Small intestine (tissue), 7 donors: ENCODE results near the gene HYAL1. TPM values are rescaled to one million over a fixed set of nuclear protein-coding genes. Genes with fewer than 3 reads are reported as not detected.

ENCODE experiments used
- DNase-seq, 2 donors: peaks; one replicate each; pipeline versions ENCODE4 v3.0.0 to v3.0.0-alpha.2; 2013
- FAIRE-seq: peaks from 2 replicates; lab custom pipeline; 2012; peaks lifted over from hg19 to GRCh38; lab: Jason Lieb, UNC
- H3K27ac ChIP-seq, 3 donors: one replicate each; pipeline ENCODE4 v1.5.1; 2013; ENCODE audit warnings: low read length in 2 of 3, mild to moderate bottlenecking in 2 of 3, control low read depth in 1 of 3, inconsistent platforms in 1 of 3, low read depth in 1 of 3, moderate library complexity in 1 of 3
- H3K27me3 ChIP-seq, 3 donors: one replicate each; pipeline ENCODE4 v1.6.1; 2013; ENCODE audit warnings: low read length in 3 of 3, inconsistent platforms in 1 of 3; ENCODE audit not compliant: control insufficient read depth in 3 of 3, insufficient read depth in 3 of 3
- H3K36me3 ChIP-seq, 3 donors: one replicate each; pipeline ENCODE4 v1.6.1; 2013; ENCODE audit warnings: low read length in 3 of 3, inconsistent platforms in 1 of 3, low read depth in 1 of 3, mild to moderate bottlenecking in 1 of 3, moderate library complexity in 1 of 3; ENCODE audit not compliant: control insufficient read depth in 3 of 3, insufficient read depth in 2 of 3
- H3K4me1 ChIP-seq, 3 donors: one replicate each; pipeline ENCODE4 v1.6.1; 2013; ENCODE audit warnings: low read length in 2 of 3, inconsistent platforms in 1 of 3, low read depth in 1 of 3, mild to moderate bottlenecking in 1 of 3, moderate library complexity in 1 of 3; ENCODE audit not compliant: control insufficient read depth in 3 of 3, insufficient read depth in 2 of 3
- H3K4me3 ChIP-seq, 3 donors: one replicate each; pipeline ENCODE4 v1.5.1; 2013; ENCODE audit warnings: low read length in 3 of 3, control low read depth in 1 of 3, inconsistent platforms in 1 of 3, low read depth in 1 of 3, mild to moderate bottlenecking in 1 of 3, moderate library complexity in 1 of 3
- H3K9me3 ChIP-seq, 2 donors: one replicate each; pipeline ENCODE4 v1.6.1; 2013; ENCODE audit warnings: low read depth in 1 of 2, low read length in 1 of 2; ENCODE audit not compliant: control insufficient read depth in 2 of 2, insufficient read depth in 1 of 2
- WGBS, 3 donors: extraction: QIAGEN DNeasy Blood & Tissue Kit; methylation state at CpG; one replicate each; pipeline ENCODE4 v1.1.7; 2013; 5-methylcytosine and 5-hydroxymethylcytosine counted together
- polyA plus RNA-seq, 4 donors: library from polyadenylated mRNA; stranded (reverse) in 3 of 4; unstranded in 1 of 4; fragments of 200-250 nt in 3 of 4; fragments of 120-200 nt in 1 of 4; gene quantifications; one replicate each; pipeline versions ENCODE4 v1.2.1 to v1.2.3, GENCODE V29; 2013
- donor health status: healthy with polysubstance abuse.
- donor health status: control.
- donor health status: control.
- donor health status: Bipolar disorder and iron deficiency.
- donor health status: healthy.

Gene HYAL1
- polyA plus RNA-seq, 4 donors, result 1.1 to 11.1 (median 3.7) TPM

DNA sequence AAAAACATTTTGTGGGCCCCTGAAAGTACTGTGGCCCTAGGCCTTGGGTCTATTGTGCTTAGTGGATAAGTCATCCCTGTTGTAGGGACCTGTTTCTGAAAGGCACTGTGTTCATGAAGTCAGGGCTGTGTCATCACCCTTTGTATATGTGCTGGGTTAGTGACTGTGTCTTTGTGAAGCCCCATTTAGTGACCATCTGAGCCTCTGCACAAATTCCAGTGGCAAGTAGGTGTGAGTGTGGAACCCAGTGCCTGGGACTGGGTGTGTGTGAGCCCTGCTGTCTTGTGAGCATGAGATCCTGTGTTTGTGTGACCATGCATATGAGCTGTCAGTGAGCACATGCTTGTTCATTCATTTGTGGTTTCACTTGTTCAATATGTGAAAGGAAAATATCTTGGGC, 1.2 kb upstream of the HYAL1 start:
- peaks cover 0 to 2% (median 0%) of the 10 kb centered on the region in 3 donors for H3K36me3 ChIP-seq
- no peak overlapping the region for H3K4me3 ChIP-seq
- no peaks in the 10 kb centered on the region for H3K27me3 ChIP-seq
- DNase-seq, result no peak
- H3K27ac ChIP-seq, result no peak overlapping the region
- peaks cover 0 to 20% of the 10 kb centered on the region in 2 donors for H3K9me3 ChIP-seq
- H3K4me1 ChIP-seq, result peaks cover 4 to 34% (median 7%) of the 10 kb centered on the region in 3 donors
- no peak for FAIRE-seq

GRCh38 chr3:50302095-50303012, 1.0 kb downstream of the HYAL1 start:
- H3K27ac ChIP-seq, result peak overlapping the region in 2 of 3 donors; percentile 37 to 67
- WGBS, 3 donors, result 87 to 91% (median 88%) methylated on average over 29 to 32 of the region's 32 CpGs
- H3K4me1 ChIP-seq, result peaks cover 7 to 47% (median 9%) of the 10 kb centered on the region in 3 donors
- FAIRE-seq (no peak), DNase-seq (no peak)
- H3K36me3 ChIP-seq, result peaks cover 0 to 6% (median 0%) of the 10 kb centered on the region in 3 donors
- H3K27me3 ChIP-seq, result no peaks in the 10 kb centered on the region
- H3K4me3 ChIP-seq, result no peak overlapping the region
- H3K9me3 ChIP-seq, result no peaks in the 10 kb centered on the region

- Histone ChIP-seq H3K4me3 (peak overlapping the region in 1 of 3 donors; percentile 47), H3K4me1 (peaks cover 7 to 47% (median 9%) of the 10 kb centered on the region in 3 donors)
- DNase-seq, result no peak
Observed at GRCh38 chr3:50300681-50301254, 2.6 kb downstream of the HYAL1 start.

GRCh38 chr3:50299929-50300680, 3.3 kb downstream of the HYAL1 start:
- WGBS, 3 donors, result 49 to 55% (median 50%) methylated on average over 12 of the region's 12 CpGs
- DNase-seq, result peak; percentile 39 to 58
- Histone ChIP-seq H3K4me3 (peak overlapping the region in 2 of 3 donors; percentile 47), H3K27ac (peak overlapping the region; percentile 82 to 91 (median 84)), H3K4me1 (peaks cover 7 to 47% (median 9%) of the 10 kb centered on the region in 3 donors), H3K27me3 (no peaks in the 10 kb centered on the region), H3K36me3 (peaks cover 0 to 22% (median 0%) of the 10 kb centered on the region in 3 donors), H3K9me3 (no peaks in the 10 kb centered on the region)
- FAIRE-seq, result no peak

More at GRCh38 chr3:50300681-50301254, 2.6 kb downstream of the HYAL1 start:
- no peak for FAIRE-seq
- Histone ChIP-seq H3K27me3 (no peaks in the 10 kb centered on the region), H3K27ac (peak overlapping the region in 2 of 3 donors; percentile 84 to 91), H3K36me3 (peaks cover 0 to 22% (median 0%) of the 10 kb centered on the region in 3 donors), H3K9me3 (no peaks in the 10 kb centered on the region)
- WGBS, 3 donors, result 83 to 93% (median 84%) methylated on average over 6 of the region's 6 CpGs

DNA sequence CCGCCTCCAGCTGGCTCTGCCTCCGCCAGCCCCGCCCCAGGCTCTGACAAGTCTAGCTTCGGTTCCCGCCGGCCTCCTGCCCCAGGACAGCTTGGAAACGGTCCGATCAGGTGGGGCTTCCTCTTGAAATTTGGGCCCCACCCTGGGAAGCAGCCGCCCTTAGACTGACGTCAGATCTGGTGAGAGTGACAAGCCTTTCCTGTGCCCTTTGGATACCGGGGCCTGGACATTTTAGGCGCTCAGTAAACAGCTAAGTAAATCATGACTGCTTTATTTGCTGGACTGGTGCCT, 3.8 kb downstream of the HYAL1 start:
- Histone ChIP-seq H3K27ac (peak overlapping the region; percentile 82 to 91 (median 84)), H3K4me3 (peak overlapping the region in 2 of 3 donors; percentile 47), H3K36me3 (peaks cover 0 to 22% (median 0%) of the 10 kb centered on the region in 3 donors), H3K27me3 (no peaks in the 10 kb centered on the region), H3K9me3 (no peaks in the 10 kb centered on the region), H3K4me1 (peaks cover 7 to 47% (median 9%) of the 10 kb centered on the region in 3 donors)
- no peak for DNase-seq
- WGBS, 3 donors, result 0 to 1% (median 1%) methylated on average over 11 to 12 of the region's 12 CpGs
- FAIRE-seq, result no peak

DNA sequence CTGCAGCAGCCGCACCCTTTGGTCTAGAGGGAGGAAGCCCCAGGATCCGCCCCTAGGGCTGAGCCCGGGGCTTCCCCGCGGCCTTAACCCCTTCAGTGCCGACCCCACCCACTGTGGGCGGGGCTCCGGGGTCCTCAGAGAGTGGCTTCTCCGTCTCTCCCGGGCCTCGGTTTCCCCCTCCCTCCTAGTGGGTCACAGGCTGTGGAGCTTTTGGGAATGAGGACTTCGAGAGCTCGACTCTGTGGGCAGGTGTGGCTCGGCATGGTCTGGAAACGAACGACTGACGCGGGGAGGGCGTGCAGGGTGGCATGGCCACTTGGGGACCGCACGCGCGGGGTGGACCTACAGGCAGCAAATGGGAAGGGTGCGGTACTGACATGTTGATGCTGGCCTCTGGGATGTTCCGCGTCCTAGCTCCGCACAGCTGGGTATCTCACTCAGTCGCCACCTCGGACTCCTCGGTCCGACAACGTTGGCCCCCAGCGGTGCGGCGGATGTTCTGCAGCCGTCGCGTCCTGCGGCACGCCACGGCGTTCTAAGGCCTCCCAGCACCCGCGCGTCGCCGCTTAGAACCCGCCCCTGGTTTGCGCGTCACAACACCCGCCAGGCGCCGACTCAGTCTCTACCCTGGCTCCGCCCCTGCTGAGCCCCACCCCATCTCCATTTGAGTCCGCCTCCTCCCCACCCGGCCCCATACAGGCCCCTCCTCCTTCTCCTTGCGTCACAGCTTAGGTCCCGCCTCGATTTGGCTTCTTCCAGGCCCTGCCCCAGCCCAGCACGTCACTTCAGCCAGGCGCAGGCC, 4.3 kb downstream of the HYAL1 start, which contains the start of the genes HYAL3 and NAA80:
Gene HYAL3, minus strand, starts transcription at position 570 of the 802 bp plus-strand sequence. CDS start 3,803 bp downstream, outside the sequence.
Gene NAA80, minus strand, starts transcription at position 570 of the 802 bp plus-strand sequence. CDS start 1,942 bp downstream, outside the sequence.
- Histone ChIP-seq H3K27me3 (no peaks in the 10 kb centered on the region), H3K36me3 (peaks cover 0 to 22% (median 0%) of the 10 kb centered on the region in 3 donors), H3K4me3 (peak within 1 kb of the TSS in 2 of 3 donors; percentile 51 to 90), H3K27ac (peak within 1 kb of the TSS; percentile 90 to 94 (median 91)), H3K4me1 (peaks cover 7 to 47% (median 9%) of the 10 kb centered on the region in 3 donors), H3K9me3 (no peaks in the 10 kb centered on the region)
- FAIRE-seq (peak; percentile 81), DNase-seq (peak; percentile 100)
- WGBS, 3 donors, result 0 to 1% (median 0%) methylated on average over 50 to 61 of the region's 61 CpGs

- Histone ChIP-seq H3K9me3 (no peaks in the 10 kb centered on the region), H3K36me3 (peaks cover 0 to 22% (median 0%) of the 10 kb centered on the region in 3 donors), H3K4me1 (peaks cover 7 to 42% (median 9%) of the 10 kb centered on the region in 3 donors), H3K27me3 (no peaks in the 10 kb centered on the region), H3K27ac (peak overlapping the region in 2 of 3 donors; percentile 90 to 94), H3K4me3 (peak overlapping the region in 2 of 3 donors; percentile 51 to 90)
- WGBS, 3 donors, result 48 to 50% (median 48%) methylated on average over 9 of the region's 9 CpGs
- DNase-seq, result peak in 1 of 2 donors; percentile 38
- FAIRE-seq, result no peak
Observed at GRCh38 chr3:50297896-50298725, 5.3 kb downstream of the HYAL1 start.
